OCI-LY3 (cell line): ENCODE results near the gene DSG2.

ENCODE experiments used
- EZH2phosphoT487 ChIP-seq: fragments of 200-600 bp; shearing (Covaris generic); IDR thresholded peaks from 2 replicates; pipeline ENCODE4 v1.6.1; 2018; ENCODE audit warnings: antibody characterized with exemption, mixed run types, low read depth
- TF ChIP-seq, protein P1 (sequence below): fragments of 200-600, 300-600 bp; sonication (generic); IDR thresholded peaks from 2 replicates; pipeline ENCODE4 v1.5.1; 2014; ENCODE audit warnings: antibody characterized with exemption, low read length, low read depth

DNA sequence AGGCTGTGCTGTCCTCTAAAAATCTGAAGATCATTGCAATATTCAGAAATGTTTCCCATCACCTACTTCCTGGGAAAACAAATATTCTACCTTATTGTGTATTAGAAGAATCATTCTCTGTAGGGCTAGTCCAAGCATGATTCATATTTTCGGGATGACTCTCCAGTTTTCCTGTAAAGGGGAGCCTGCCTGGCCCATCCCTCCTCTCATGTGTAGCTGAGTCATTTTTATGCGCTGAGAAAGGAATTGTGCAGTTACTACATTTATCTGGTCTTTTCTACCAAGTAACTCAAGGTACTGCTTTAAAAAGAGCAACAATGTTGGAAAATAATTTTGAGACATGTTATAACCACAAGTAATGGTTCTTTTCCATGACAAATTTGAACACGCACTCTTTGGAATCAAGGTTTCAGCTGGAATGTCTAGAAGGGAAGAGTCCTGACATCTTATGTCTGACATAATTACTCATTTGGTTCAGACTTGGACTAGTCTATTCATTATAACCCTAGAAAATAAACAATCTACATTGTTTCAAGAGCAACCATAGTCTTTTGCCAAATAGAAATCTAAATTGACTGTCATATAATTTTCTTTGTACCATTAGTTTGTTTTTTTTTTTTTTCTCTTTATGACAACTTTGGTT is 43.8 kb upstream of the DSG2 start:
- TF ChIP-seq, protein P1, sequence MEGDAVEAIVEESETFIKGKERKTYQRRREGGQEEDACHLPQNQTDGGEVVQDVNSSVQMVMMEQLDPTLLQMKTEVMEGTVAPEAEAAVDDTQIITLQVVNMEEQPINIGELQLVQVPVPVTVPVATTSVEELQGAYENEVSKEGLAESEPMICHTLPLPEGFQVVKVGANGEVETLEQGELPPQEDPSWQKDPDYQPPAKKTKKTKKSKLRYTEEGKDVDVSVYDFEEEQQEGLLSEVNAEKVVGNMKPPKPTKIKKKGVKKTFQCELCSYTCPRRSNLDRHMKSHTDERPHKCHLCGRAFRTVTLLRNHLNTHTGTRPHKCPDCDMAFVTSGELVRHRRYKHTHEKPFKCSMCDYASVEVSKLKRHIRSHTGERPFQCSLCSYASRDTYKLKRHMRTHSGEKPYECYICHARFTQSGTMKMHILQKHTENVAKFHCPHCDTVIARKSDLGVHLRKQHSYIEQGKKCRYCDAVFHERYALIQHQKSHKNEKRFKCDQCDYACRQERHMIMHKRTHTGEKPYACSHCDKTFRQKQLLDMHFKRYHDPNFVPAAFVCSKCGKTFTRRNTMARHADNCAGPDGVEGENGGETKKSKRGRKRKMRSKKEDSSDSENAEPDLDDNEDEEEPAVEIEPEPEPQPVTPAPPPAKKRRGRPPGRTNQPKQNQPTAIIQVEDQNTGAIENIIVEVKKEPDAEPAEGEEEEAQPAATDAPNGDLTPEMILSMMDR: no peak
- no peak for TF ChIP-seq EZH2phosphoT487
